Measurements from ENCODE around the gene ENTREP3. TPM values are rescaled to one million over a fixed set of nuclear protein-coding genes. Genes with fewer than 3 reads are reported as not detected.
"Not testable (repeated sequence)": the region's sequence is repeated elsewhere in the genome, so short reads cannot be mapped to it uniquely, and the experiment has no call there.

Gene ENTREP3
- total and polyA plus RNA-seq, 4 experiments from 2014 or later = 0.50 to 12.2 (median 6.1) TPM

GRCh38 chr1:155233502-155233901 lies 21.8 kb downstream of the ENTREP3 start:
- intact Hi-C loops (cut with micrococcal nuclease); H3K9me3 ChIP-seq (ENCODE audit: control insufficient read depth in 1 of 2, low read length in 2 of 2); DNase-seq; H3K36me3 ChIP-seq (ENCODE audit: insufficient read depth, low read length); CTCF ChIA-PET (ENCODE audit: partially characterized antibody); H3K27me3 Mint-ChIP-seq; H3K4me3 Mint-ChIP-seq; H3K4me3 ChIP-seq (ENCODE audit: low read length in 2 of 2); H3K9me3 Mint-ChIP-seq; H3K27ac ChIP-seq (ENCODE audit: low read depth, low read length); POLR2A ChIA-PET (ENCODE audit: partially characterized antibody); H3K27ac Mint-ChIP-seq; H3K27me3 ChIP-seq (ENCODE audit: insufficient read depth, low read length): not testable (repeated sequence)
- Mint-ChIP-seq H3K4me1 (peaks cover 10 to 24% (median 17%) of the 10 kb centered on the region in 4 donors), H3K36me3 (peaks cover 21 to 26% of the 10 kb centered on the region in 2 donors)
- peaks cover 14% of the 10 kb centered on the region for H3K4me1 ChIP-seq (ENCODE audit: insufficient read depth, low read length)

- intact Hi-C loops (cut with micrococcal nuclease); H3K27ac ChIP-seq (ENCODE audit: low read depth, low read length); DNase-seq; H3K9me3 ChIP-seq (ENCODE audit: control insufficient read depth in 1 of 2, low read length in 2 of 2); H3K9me3 Mint-ChIP-seq; H3K27me3 Mint-ChIP-seq; H3K36me3 ChIP-seq (ENCODE audit: insufficient read depth, low read length); H3K4me3 ChIP-seq (ENCODE audit: low read length in 2 of 2); H3K4me3 Mint-ChIP-seq; H3K27me3 ChIP-seq (ENCODE audit: insufficient read depth, low read length): not testable (repeated sequence)
- Mint-ChIP-seq H3K27ac (peak overlapping the region in 3 of 7 donors; percentile 11 to 53 (median 15)), H3K4me1 (peaks cover 13 to 33% (median 24%) of the 10 kb centered on the region in 4 donors), H3K36me3 (peaks cover 15 to 19% of the 10 kb centered on the region in 2 donors)
- ChIA-PET POLR2A (ENCODE audit: partially characterized antibody) (interaction anchor here (1.0 to 1.4 kb wide), 2 partner anchors 11 to 58 kb away, joined by 3 to 5 read pairs; no protein-coding TSS in a partner anchor), CTCF (ENCODE audit: partially characterized antibody) (interaction anchor here (1.5 kb wide), 1 partner anchor 18 kb away, joined by 3 read pairs; no protein-coding TSS in a partner anchor)
- peaks cover 22% of the 10 kb centered on the region for H3K4me1 ChIP-seq (ENCODE audit: insufficient read depth, low read length)
Observed at GRCh38 chr1:155232001-155232978, 23.0 kb downstream of the ENTREP3 start.

GRCh38 chr1:155231302-155231701 lies 24.0 kb downstream of the ENTREP3 start:
- H3K36me3 ChIP-seq (ENCODE audit: insufficient read depth, low read length); H3K4me3 ChIP-seq (ENCODE audit: low read length in 2 of 2); H3K27me3 ChIP-seq (ENCODE audit: insufficient read depth, low read length); H3K27ac ChIP-seq (ENCODE audit: low read depth, low read length); H3K9me3 ChIP-seq (ENCODE audit: control insufficient read depth in 1 of 2, low read length in 2 of 2); DNase-seq; intact Hi-C loops (cut with micrococcal nuclease); H3K9me3 Mint-ChIP-seq; H3K4me3 Mint-ChIP-seq; H3K27me3 Mint-ChIP-seq: not testable (repeated sequence)
- Mint-ChIP-seq H3K27ac (peak overlapping the region in 5 of 7 donors; percentile 10 to 82 (median 24)), H3K4me1 (peaks cover 16 to 35% (median 26%) of the 10 kb centered on the region in 4 donors), H3K36me3 (peaks cover 9 to 16% of the 10 kb centered on the region in 2 donors)
- POLR2A ChIA-PET (ENCODE audit: partially characterized antibody) = interaction anchor here (1.0 to 1.4 kb wide), 2 partner anchors 12 to 57 kb away, joined by 3 to 5 read pairs; no protein-coding TSS in a partner anchor
- CTCF ChIA-PET (ENCODE audit: partially characterized antibody) = interaction anchor here (1.5 kb wide), 1 partner anchor 19 kb away, joined by 3 read pairs; no protein-coding TSS in a partner anchor
- peaks cover 22% of the 10 kb centered on the region for H3K4me1 ChIP-seq (ENCODE audit: insufficient read depth, low read length)

- Mint-ChIP-seq H3K36me3 (peaks cover 0 to 9% of the 10 kb centered on the region in 2 donors), H3K9me3 (no peaks in the 10 kb centered on the region), H3K27me3 (no peaks in the 10 kb centered on the region), H3K27ac (peak overlapping the region; percentile 77 to 97 (median 93)), H3K4me1 (peaks cover 14 to 34% (median 25%) of the 10 kb centered on the region in 4 donors), H3K4me3 (peak overlapping the region; percentile 78 to 93 (median 88))
- H3K4me1 ChIP-seq (ENCODE audit: insufficient read depth, low read length) = peaks cover 19% of the 10 kb centered on the region
- H3K36me3 ChIP-seq (ENCODE audit: insufficient read depth, low read length) = no peaks in the 10 kb centered on the region
- POLR2A ChIA-PET (ENCODE audit: partially characterized antibody) = interaction anchor here (1.5 to 3.8 kb wide), 8 partner anchors 13 to 143 kb away, joined by 3 to 89 read pairs (median 15); partner anchors contain the start of genes CLK2, KRTCAP2, MTX1 and THBS3
- DNase-seq = no peak
- intact Hi-C loops (cut with micrococcal nuclease) = no loop called here
- H3K4me3 ChIP-seq (ENCODE audit: low read length in 2 of 2) = peak overlapping the region in 1 of 2 donors; percentile 80
- no peaks in the 10 kb centered on the region for H3K9me3 ChIP-seq (ENCODE audit: control insufficient read depth in 1 of 2, low read length in 2 of 2)
- H3K27me3 ChIP-seq (ENCODE audit: insufficient read depth, low read length) = no peaks in the 10 kb centered on the region
- CTCF ChIA-PET (ENCODE audit: partially characterized antibody) = interaction anchor here (0.6 to 7.4 kb wide), 6 partner anchors 21 to 143 kb away, joined by 3 to 106 read pairs (median 9); partner anchors contain the start of genes KRTCAP2, MTX1 and THBS3
- H3K27ac ChIP-seq (ENCODE audit: low read depth, low read length) = peak overlapping the region; percentile 69
Observed at GRCh38 chr1:155228096-155228427, 27.2 kb downstream of the ENTREP3 start.

GRCh38 chr1:155227261-155228095 lies 27.8 kb downstream of the ENTREP3 start:
- intact Hi-C loops (cut with micrococcal nuclease) = loop anchor here (1.0 kb wide), 2 partner anchors 17 to 33 kb away; no protein-coding TSS in a partner anchor
- Mint-ChIP-seq H3K27me3 (no peaks in the 10 kb centered on the region), H3K9me3 (no peaks in the 10 kb centered on the region), H3K27ac (peak overlapping the region; percentile 77 to 97 (median 93)), H3K4me3 (peak overlapping the region; percentile 78 to 93 (median 88)), H3K4me1 (peaks cover 14 to 34% (median 25%) of the 10 kb centered on the region in 4 donors), H3K36me3 (peaks cover 0 to 9% of the 10 kb centered on the region in 2 donors)
- peaks cover 19% of the 10 kb centered on the region for H3K4me1 ChIP-seq (ENCODE audit: insufficient read depth, low read length)
- CTCF ChIA-PET (ENCODE audit: partially characterized antibody) = interaction anchor here (0.6 to 7.4 kb wide), 17 partner anchors 12 to 143 kb away, joined by 3 to 106 read pairs (median 5); partner anchors contain the start of genes KRTCAP2, MTX1 and THBS3
- H3K27me3 ChIP-seq (ENCODE audit: insufficient read depth, low read length) = no peaks in the 10 kb centered on the region
- peak overlapping the region; percentile 69 for H3K27ac ChIP-seq (ENCODE audit: low read depth, low read length)
- H3K9me3 ChIP-seq (ENCODE audit: control insufficient read depth in 1 of 2, low read length in 2 of 2) = no peaks in the 10 kb centered on the region
- POLR2A ChIA-PET (ENCODE audit: partially characterized antibody) = interaction anchor here (1.1 to 3.8 kb wide), 13 partner anchors 14 to 142 kb away, joined by 3 to 89 read pairs (median 7); partner anchors contain the start of genes CLK2, KRTCAP2, MTX1 and THBS3
- H3K36me3 ChIP-seq (ENCODE audit: insufficient read depth, low read length) = no peaks in the 10 kb centered on the region
- DNase-seq = peak; percentile 94 to 99 (median 98)
- peak overlapping the region; percentile 80 to 86 for H3K4me3 ChIP-seq (ENCODE audit: low read length in 2 of 2)

- CTCF ChIA-PET (ENCODE audit: partially characterized antibody) = interaction anchor here (0.7 to 7.4 kb wide), 15 partner anchors 12 to 135 kb away, joined by 3 to 106 read pairs (median 5); partner anchors contain the start of genes KRTCAP2, MTX1 and THBS3
- Mint-ChIP-seq H3K27ac (peak overlapping the region; percentile 77 to 97 (median 93)), H3K4me1 (peaks cover 14 to 34% (median 25%) of the 10 kb centered on the region in 4 donors), H3K9me3 (no peaks in the 10 kb centered on the region), H3K4me3 (peak overlapping the region; percentile 78 to 93 (median 88)), H3K36me3 (peaks cover 0 to 9% of the 10 kb centered on the region in 2 donors), H3K27me3 (no peaks in the 10 kb centered on the region)
- intact Hi-C loops (cut with micrococcal nuclease) = loop anchor here (1.0 kb wide), 5 partner anchors 17 to 136 kb away; partner anchors contain the start of gene THBS3
- H3K27me3 ChIP-seq (ENCODE audit: insufficient read depth, low read length) = no peaks in the 10 kb centered on the region
- H3K4me1 ChIP-seq (ENCODE audit: insufficient read depth, low read length) = peaks cover 19% of the 10 kb centered on the region
- no peaks in the 10 kb centered on the region for H3K9me3 ChIP-seq (ENCODE audit: control insufficient read depth in 1 of 2, low read length in 2 of 2)
- no peak for DNase-seq
- H3K27ac ChIP-seq (ENCODE audit: low read depth, low read length) = peak overlapping the region; percentile 69
- no peaks in the 10 kb centered on the region for H3K36me3 ChIP-seq (ENCODE audit: insufficient read depth, low read length)
- POLR2A ChIA-PET (ENCODE audit: partially characterized antibody) = interaction anchor here (1.1 to 3.8 kb wide), 13 partner anchors 14 to 142 kb away, joined by 3 to 89 read pairs (median 7); partner anchors contain the start of genes CLK2, KRTCAP2, MTX1 and THBS3
- peak overlapping the region; percentile 80 to 86 for H3K4me3 ChIP-seq (ENCODE audit: low read length in 2 of 2)
Observed at GRCh38 chr1:155226910-155227260, 28.4 kb downstream of the ENTREP3 start.

Data from CD4-positive, alpha-beta memory T cell (primary cell).